GM12891 (cell line): ENCODE data around the gene TSPAN16.

Source experiments
- POLR2A ChIP-seq: IDR thresholded peaks from 2 replicates; pipeline ENCODE4 v1.6.1; 2011; ENCODE audit warnings: low read depth, low read length, control low read depth
- POLR2AphosphoS5 ChIP-seq: IDR thresholded peaks from 2 replicates; pipeline ENCODE4 v1.6.1; 2011; ENCODE audit warnings: low read depth, low read length, control low read depth

- no peak for TF ChIP-seq POLR2A
- TF ChIP-seq POLR2AphosphoS5 = no peak
These were observed 27.1 kb upstream of the TSPAN16 start for GRCh38 chr19:11268783-11269267.
